Measurements from ENCODE around the gene MAPK1. TPM values are rescaled to one million over a fixed set of nuclear protein-coding genes. Genes with fewer than 3 reads are reported as not detected.
A peak's percentile ranks its signal among the peaks of the same experiment; 100 is the strongest.

Gene MAPK1
- total RNA-seq, 2 experiments from 2014 or later: 39.6 to 79.8 TPM

DNA sequence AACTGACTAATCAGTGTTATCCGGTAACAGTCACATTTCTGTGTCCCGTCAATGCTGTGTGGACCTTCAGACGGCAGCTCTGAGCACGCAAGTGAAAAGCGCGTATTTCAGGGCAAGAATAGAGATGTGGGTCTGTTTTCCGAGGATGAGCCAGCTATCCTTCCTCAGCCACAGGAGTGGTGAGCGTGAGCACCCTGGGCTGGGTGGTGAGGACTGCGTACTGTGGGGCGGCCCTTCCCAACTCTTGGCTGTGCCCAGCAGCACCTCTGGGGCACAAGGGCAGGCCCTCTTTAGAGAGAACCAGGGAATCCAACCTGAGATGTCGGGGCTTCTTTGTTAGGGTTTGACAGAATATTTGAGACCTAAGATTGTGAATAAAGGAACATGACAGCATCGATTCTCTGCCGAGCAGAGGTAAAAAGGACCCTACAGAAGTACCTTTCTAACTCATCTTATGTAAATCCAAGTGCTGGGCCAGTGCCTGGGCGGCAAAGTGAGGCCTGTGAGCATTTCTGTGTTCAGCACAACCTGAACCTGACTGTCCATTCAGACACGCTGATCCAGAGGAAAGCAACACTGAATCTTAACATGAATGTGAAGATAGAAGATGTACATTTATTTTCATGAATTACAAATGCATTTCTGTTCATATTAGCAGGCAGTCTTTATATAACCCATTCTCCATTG, 105.3 kb downstream of the MAPK1 start:
- no peak overlapping the region for H3K4me2 ChIP-seq (ENCODE audit: low read length)
- CTCF ChIA-PET (ENCODE audit: unreplicated experiment): interaction anchor here (1.1 kb wide), 1 partner anchor 13 kb away, joined by 4 read pairs; no protein-coding TSS in a partner anchor
- POLR2A ChIA-PET: interaction anchor here (0.6 to 1.8 kb wide), 5 partner anchors 9 to 80 kb away, joined by 3 to 11 read pairs (median 3); no protein-coding TSS in a partner anchor
- H3K36me3 ChIP-seq (ENCODE audit: insufficient read depth, low read length): peaks cover 67% of the 10 kb centered on the region
- peaks cover 13% of the 10 kb centered on the region for H3K4me1 ChIP-seq (ENCODE audit: insufficient read depth, low read length, poor library complexity, severe bottlenecking)
- no peak overlapping the region for H2AFZ ChIP-seq (ENCODE audit: low read length)
- H3K79me2 ChIP-seq (ENCODE audit: insufficient read depth, low read depth, low read length): no peaks in the 10 kb centered on the region
- no TSS peak for BruUV-seq (replicated peaks)
- no peak overlapping the region for H3K27ac ChIP-seq (ENCODE audit: low read depth, low read length, poor library complexity, severe bottlenecking)
- no peaks in the 10 kb centered on the region for H3K9me3 ChIP-seq (ENCODE audit: low read length)
- H4K20me1 ChIP-seq (ENCODE audit: insufficient read depth, low read length): no peaks in the 10 kb centered on the region
- no peak for TF ChIP-seq EZH2phosphoT487 (IDR thresholded peaks at IDR 0.05; ENCODE audit: borderline replicate concordance, low read depth, low read length)
- DNase-seq (ENCODE audit: low spot score): no peak
- H3K9me2 ChIP-seq (ENCODE audit: insufficient read depth, low read length): no peaks in the 10 kb centered on the region
- intact Hi-C loops (cut with micrococcal nuclease; ENCODE audit: unreplicated experiment): no loop called here
- H3K4me3 ChIP-seq (ENCODE audit: low read depth, low read length, poor library complexity, severe bottlenecking): no peak overlapping the region

DNA sequence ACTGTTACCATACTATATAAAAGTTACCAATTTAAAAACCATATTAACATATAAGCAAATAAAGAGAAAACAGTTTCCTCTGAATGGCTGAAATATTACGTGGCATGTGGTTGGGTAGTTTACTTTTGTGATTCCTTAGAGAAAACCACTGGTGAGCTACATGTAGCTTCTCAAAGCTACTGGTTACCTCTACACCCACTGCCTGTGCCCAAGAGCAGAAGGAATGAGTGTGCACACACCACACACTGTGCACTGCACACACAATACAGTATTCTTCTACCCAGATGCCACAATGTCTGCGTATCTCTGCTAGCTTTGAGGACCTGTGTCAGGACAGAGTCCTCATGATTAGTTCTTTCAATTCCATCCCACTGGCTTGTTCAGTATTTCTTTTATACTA, 106.4 kb downstream of the MAPK1 start:
- Histone ChIP-seq H3K36me3 (ENCODE audit: insufficient read depth, low read length) (peaks cover 57% of the 10 kb centered on the region), H2AFZ (ENCODE audit: low read length) (no peak overlapping the region), H3K9me3 (ENCODE audit: low read length) (no peaks in the 10 kb centered on the region), H3K4me1 (ENCODE audit: insufficient read depth, low read length, poor library complexity, severe bottlenecking) (peaks cover 8% of the 10 kb centered on the region), H4K20me1 (ENCODE audit: insufficient read depth, low read length) (no peaks in the 10 kb centered on the region), H3K9me2 (ENCODE audit: insufficient read depth, low read length) (no peaks in the 10 kb centered on the region), H3K27ac (ENCODE audit: low read depth, low read length, poor library complexity, severe bottlenecking) (no peak overlapping the region), H3K4me2 (ENCODE audit: low read length) (no peak overlapping the region), H3K4me3 (ENCODE audit: low read depth, low read length, poor library complexity, severe bottlenecking) (no peak overlapping the region), H3K79me2 (ENCODE audit: insufficient read depth, low read depth, low read length) (no peaks in the 10 kb centered on the region)
- BruUV-seq (replicated peaks): no TSS peak
- TF ChIP-seq EZH2phosphoT487 (IDR thresholded peaks at IDR 0.05; ENCODE audit: borderline replicate concordance, low read depth, low read length): no peak
- DNase-seq (ENCODE audit: low spot score): no peak
- POLR2A ChIA-PET: interaction anchor here (1.2 to 1.8 kb wide), 3 partner anchors 10 to 19 kb away, joined by 3 to 11 read pairs (median 4); no protein-coding TSS in a partner anchor
- intact Hi-C loops (cut with micrococcal nuclease; ENCODE audit: unreplicated experiment): no loop called here
- CTCF ChIA-PET (ENCODE audit: unreplicated experiment): no interaction called here

DNA sequence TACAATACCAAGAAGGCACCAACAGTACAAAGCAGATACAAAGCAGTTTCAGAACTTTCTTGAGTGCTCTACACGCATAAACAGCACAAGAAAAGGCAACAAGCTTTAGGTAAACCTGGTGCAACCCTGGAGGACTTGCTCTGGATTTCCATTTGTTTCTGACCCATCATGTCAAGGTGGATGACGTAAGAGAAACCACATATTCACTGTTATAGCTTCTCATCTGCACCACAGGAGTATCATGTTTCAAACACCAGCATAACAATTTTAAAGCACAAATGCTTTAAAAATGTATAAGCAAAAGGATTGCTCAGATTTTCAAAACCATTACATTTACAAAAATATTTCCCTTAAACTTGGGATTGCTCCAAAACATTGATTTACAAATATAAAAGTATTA, 106.8 kb downstream of the MAPK1 start:
- H3K27ac ChIP-seq (ENCODE audit: low read depth, low read length, poor library complexity, severe bottlenecking): no peak overlapping the region
- H3K4me2 ChIP-seq (ENCODE audit: low read length): no peak overlapping the region
- no peaks in the 10 kb centered on the region for H4K20me1 ChIP-seq (ENCODE audit: insufficient read depth, low read length)
- no peaks in the 10 kb centered on the region for H3K79me2 ChIP-seq (ENCODE audit: insufficient read depth, low read depth, low read length)
- BruUV-seq (replicated peaks): TSS peak; percentile 43
- H3K9me2 ChIP-seq (ENCODE audit: insufficient read depth, low read length): no peaks in the 10 kb centered on the region
- TF ChIP-seq EZH2phosphoT487 (IDR thresholded peaks at IDR 0.05; ENCODE audit: borderline replicate concordance, low read depth, low read length): no peak
- TF ChIP-seq, protein P1, sequence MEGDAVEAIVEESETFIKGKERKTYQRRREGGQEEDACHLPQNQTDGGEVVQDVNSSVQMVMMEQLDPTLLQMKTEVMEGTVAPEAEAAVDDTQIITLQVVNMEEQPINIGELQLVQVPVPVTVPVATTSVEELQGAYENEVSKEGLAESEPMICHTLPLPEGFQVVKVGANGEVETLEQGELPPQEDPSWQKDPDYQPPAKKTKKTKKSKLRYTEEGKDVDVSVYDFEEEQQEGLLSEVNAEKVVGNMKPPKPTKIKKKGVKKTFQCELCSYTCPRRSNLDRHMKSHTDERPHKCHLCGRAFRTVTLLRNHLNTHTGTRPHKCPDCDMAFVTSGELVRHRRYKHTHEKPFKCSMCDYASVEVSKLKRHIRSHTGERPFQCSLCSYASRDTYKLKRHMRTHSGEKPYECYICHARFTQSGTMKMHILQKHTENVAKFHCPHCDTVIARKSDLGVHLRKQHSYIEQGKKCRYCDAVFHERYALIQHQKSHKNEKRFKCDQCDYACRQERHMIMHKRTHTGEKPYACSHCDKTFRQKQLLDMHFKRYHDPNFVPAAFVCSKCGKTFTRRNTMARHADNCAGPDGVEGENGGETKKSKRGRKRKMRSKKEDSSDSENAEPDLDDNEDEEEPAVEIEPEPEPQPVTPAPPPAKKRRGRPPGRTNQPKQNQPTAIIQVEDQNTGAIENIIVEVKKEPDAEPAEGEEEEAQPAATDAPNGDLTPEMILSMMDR (conservative IDR thresholded peaks at IDR 0.05; ENCODE audit: low read length): no peak
- no peak overlapping the region for H2AFZ ChIP-seq (ENCODE audit: low read length)
- peaks cover 52% of the 10 kb centered on the region for H3K36me3 ChIP-seq (ENCODE audit: insufficient read depth, low read length)
- no peaks in the 10 kb centered on the region for H3K9me3 ChIP-seq (ENCODE audit: low read length)
- CTCF ChIA-PET (ENCODE audit: unreplicated experiment): no interaction called here
- H3K4me1 ChIP-seq (ENCODE audit: insufficient read depth, low read length, poor library complexity, severe bottlenecking): peaks cover 8% of the 10 kb centered on the region
- H3K4me3 ChIP-seq (ENCODE audit: low read depth, low read length, poor library complexity, severe bottlenecking): no peak overlapping the region
- DNase-seq (ENCODE audit: low spot score): no peak
- intact Hi-C loops (cut with micrococcal nuclease; ENCODE audit: unreplicated experiment): no loop called here
- POLR2A ChIA-PET: interaction anchor here (0.9 to 1.8 kb wide), 2 partner anchors 9 to 12 kb away, joined by 3 to 11 read pairs; no protein-coding TSS in a partner anchor
